ENCODE data around the gene TOPAZ1.

The TOPAZ1 gene

GRCh38 chr3:44238889-44239288 lies 2.8 kb upstream of the TOPAZ1 start:
- in situ Hi-C loops (cut with MboI; ENCODE audit: low pct_unique_long_range_greater_than_20kb, low sequenced_read_pairs), result no loop called here

GRCh38 chr3:44240061-44240460 lies 1.6 kb upstream of the TOPAZ1 start:
- DNase-seq, result no peak
- in situ Hi-C loops (cut with MboI; ENCODE audit: low pct_unique_long_range_greater_than_20kb, low sequenced_read_pairs), result no loop called here

More at GRCh38 chr3:44238889-44239288, 2.8 kb upstream of the TOPAZ1 start:
- DNase-seq, result no peak

- in situ Hi-C loops (cut with MboI; ENCODE audit: low pct_unique_long_range_greater_than_20kb, low sequenced_read_pairs), result no loop called here
- no peak for DNase-seq
These were observed 1.0 kb downstream of the TOPAZ1 start for GRCh38 chr3:44242721-44243120.

- DNase-seq, result no peak
- in situ Hi-C loops (cut with MboI; ENCODE audit: low pct_unique_long_range_greater_than_20kb, low sequenced_read_pairs), result no loop called here
These were observed 6.5 kb downstream of the TOPAZ1 start for GRCh38 chr3:44248152-44248551.

GRCh38 chr3:44252332-44252959 lies 10.8 kb downstream of the TOPAZ1 start:
- in situ Hi-C loops (cut with MboI; ENCODE audit: low pct_unique_long_range_greater_than_20kb, low sequenced_read_pairs), result no loop called here

GRCh38 chr3:44259404-44259803 lies 17.7 kb downstream of the TOPAZ1 start:
- in situ Hi-C loops (cut with MboI; ENCODE audit: low pct_unique_long_range_greater_than_20kb, low sequenced_read_pairs), result no loop called here
- no peak for DNase-seq

More at GRCh38 chr3:44252332-44252959, 10.8 kb downstream of the TOPAZ1 start:
- DNase-seq, result no peak

- no peak for DNase-seq
- in situ Hi-C loops (cut with MboI; ENCODE audit: low pct_unique_long_range_greater_than_20kb, low sequenced_read_pairs), result no loop called here
These were observed 22.5 kb downstream of the TOPAZ1 start for GRCh38 chr3:44264146-44264545.

- peak; percentile 8 for DNase-seq
- in situ Hi-C loops (cut with MboI; ENCODE audit: low pct_unique_long_range_greater_than_20kb, low sequenced_read_pairs), result no loop called here
These were observed 24.1 kb downstream of the TOPAZ1 start for GRCh38 chr3:44265815-44266214.

- DNase-seq, result no peak
- in situ Hi-C loops (cut with MboI; ENCODE audit: low pct_unique_long_range_greater_than_20kb, low sequenced_read_pairs), result no loop called here
These were observed 30.5 kb downstream of the TOPAZ1 start for GRCh38 chr3:44272191-44272590.

- in situ Hi-C loops (cut with MboI; ENCODE audit: low pct_unique_long_range_greater_than_20kb, low sequenced_read_pairs), result no loop called here
These were observed 36.2 kb downstream of the TOPAZ1 start for GRCh38 chr3:44277925-44278324.

GRCh38 chr3:44280077-44280476 lies 38.4 kb downstream of the TOPAZ1 start:
- in situ Hi-C loops (cut with MboI; ENCODE audit: low pct_unique_long_range_greater_than_20kb, low sequenced_read_pairs), result no loop called here

More at GRCh38 chr3:44277925-44278324, 36.2 kb downstream of the TOPAZ1 start:
- no peak for DNase-seq

GRCh38 chr3:44280631-44281030 lies 38.9 kb downstream of the TOPAZ1 start:
- in situ Hi-C loops (cut with MboI; ENCODE audit: low pct_unique_long_range_greater_than_20kb, low sequenced_read_pairs), result no loop called here
- DNase-seq, result no peak

More at GRCh38 chr3:44280077-44280476, 38.4 kb downstream of the TOPAZ1 start:
- DNase-seq, result no peak

- DNase-seq, result no peak
- in situ Hi-C loops (cut with MboI; ENCODE audit: low pct_unique_long_range_greater_than_20kb, low sequenced_read_pairs), result no loop called here
These were observed 43.3 kb downstream of the TOPAZ1 start for GRCh38 chr3:44284949-44285348.

GRCh38 chr3:44289882-44290462 lies 48.3 kb downstream of the TOPAZ1 start:
- in situ Hi-C loops (cut with MboI; ENCODE audit: low pct_unique_long_range_greater_than_20kb, low sequenced_read_pairs), result no loop called here
- no peak for DNase-seq

GRCh38 chr3:44292276-44292675 lies 50.6 kb downstream of the TOPAZ1 start:
- DNase-seq, result no peak
- in situ Hi-C loops (cut with MboI; ENCODE audit: low pct_unique_long_range_greater_than_20kb, low sequenced_read_pairs), result no loop called here

GRCh38 chr3:44292947-44293346 lies 51.3 kb downstream of the TOPAZ1 start:
- DNase-seq, result no peak
- in situ Hi-C loops (cut with MboI; ENCODE audit: low pct_unique_long_range_greater_than_20kb, low sequenced_read_pairs), result no loop called here

- in situ Hi-C loops (cut with MboI; ENCODE audit: low pct_unique_long_range_greater_than_20kb, low sequenced_read_pairs), result no loop called here
- no peak for DNase-seq
These were observed 55.6 kb downstream of the TOPAZ1 start for GRCh38 chr3:44297255-44297654.

GRCh38 chr3:44301746-44302145 lies 60.1 kb downstream of the TOPAZ1 start:
- no peak for DNase-seq

GRCh38 chr3:44309500-44309899 lies 67.8 kb downstream of the TOPAZ1 start:
- DNase-seq, result peak; percentile 31
- in situ Hi-C loops (cut with MboI; ENCODE audit: low pct_unique_long_range_greater_than_20kb, low sequenced_read_pairs), result no loop called here

More at GRCh38 chr3:44301746-44302145, 60.1 kb downstream of the TOPAZ1 start:
- in situ Hi-C loops (cut with MboI; ENCODE audit: low pct_unique_long_range_greater_than_20kb, low sequenced_read_pairs), result no loop called here

- in situ Hi-C loops (cut with MboI; ENCODE audit: low pct_unique_long_range_greater_than_20kb, low sequenced_read_pairs), result no loop called here
- DNase-seq, result peak; percentile 85
These were observed 77.2 kb downstream of the TOPAZ1 start for GRCh38 chr3:44318891-44319311.

- DNase-seq, result no peak
- in situ Hi-C loops (cut with MboI; ENCODE audit: low pct_unique_long_range_greater_than_20kb, low sequenced_read_pairs), result no loop called here
These were observed 79.6 kb downstream of the TOPAZ1 start for GRCh38 chr3:44321335-44321734.

Measured in KBM-7 (cell line).